Kidney epithelial cell (primary cell): ENCODE data around the gene WDR74. TPM values are rescaled to one million over a fixed set of nuclear protein-coding genes. Genes with fewer than 3 reads are reported as not detected.

Source experiments
- DNase-seq: peaks from one replicate; pipeline ENCODE4 v3.0.0-alpha.2; 2010; ENCODE audit warnings: low read depth
- H3K27me3 ChIP-seq: 2 replicates; pipeline ENCODE4 v1.6.0; 2011; ENCODE audit warnings: low read length; ENCODE audit not compliant: control insufficient read depth, insufficient read depth
- H3K36me3 ChIP-seq: 2 replicates; pipeline ENCODE4 v1.5.1; 2011; ENCODE audit warnings: low read length; ENCODE audit not compliant: control insufficient read depth, insufficient read depth
- H3K4me3 ChIP-seq: 2 replicates; pipeline ENCODE4 v1.5.1; 2011; ENCODE audit warnings: low read depth, mild to moderate bottlenecking, control low read depth, low read length
- total RNA-seq: library from RNA; depleted of rRNA; stranded (reverse); fragments of >200 nt; gene quantifications from 2 replicates; pipeline ENCODE4 v1.2.3, GENCODE V29; 2015
- TF ChIP-seq, protein P1 (sequence below): IDR thresholded peaks from 2 replicates; pipeline ENCODE4 v1.5.1; 2011; ENCODE audit warnings: mild to moderate bottlenecking, moderate library complexity, low read length, control low read depth, inconsistent platforms; ENCODE audit not compliant: insufficient read depth, poor library complexity, severe bottlenecking

Gene WDR74
- total RNA-seq, 1 donor from 2014 or later = 92.8 TPM

DNA sequence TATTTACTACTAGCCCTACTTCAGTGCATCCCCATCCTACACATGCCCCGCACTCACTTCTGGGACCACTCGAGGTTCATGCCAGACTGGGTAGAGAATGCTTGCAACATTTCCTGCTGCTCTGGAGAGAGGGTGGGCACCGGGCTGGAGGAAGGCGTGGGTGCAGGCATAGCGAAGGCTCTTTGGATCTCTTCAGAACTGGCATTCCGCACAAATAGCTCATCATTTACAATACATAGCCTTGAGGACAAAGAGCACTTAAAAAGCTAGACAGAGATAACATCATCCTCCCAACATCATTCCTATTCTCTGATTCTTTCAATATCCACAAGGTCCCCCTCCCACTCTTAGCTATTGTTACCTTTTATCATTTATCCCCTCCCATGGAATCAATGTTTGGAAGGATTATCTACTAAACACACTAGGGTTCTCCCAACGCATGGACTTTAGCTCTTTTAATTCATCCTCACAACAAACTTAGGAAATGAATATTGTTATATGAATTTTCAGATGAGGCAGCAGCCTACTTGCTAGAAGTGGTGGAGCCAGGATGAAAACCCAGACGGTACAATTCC is 45.1 kb downstream of the WDR74 start:
- TF ChIP-seq, protein P1, sequence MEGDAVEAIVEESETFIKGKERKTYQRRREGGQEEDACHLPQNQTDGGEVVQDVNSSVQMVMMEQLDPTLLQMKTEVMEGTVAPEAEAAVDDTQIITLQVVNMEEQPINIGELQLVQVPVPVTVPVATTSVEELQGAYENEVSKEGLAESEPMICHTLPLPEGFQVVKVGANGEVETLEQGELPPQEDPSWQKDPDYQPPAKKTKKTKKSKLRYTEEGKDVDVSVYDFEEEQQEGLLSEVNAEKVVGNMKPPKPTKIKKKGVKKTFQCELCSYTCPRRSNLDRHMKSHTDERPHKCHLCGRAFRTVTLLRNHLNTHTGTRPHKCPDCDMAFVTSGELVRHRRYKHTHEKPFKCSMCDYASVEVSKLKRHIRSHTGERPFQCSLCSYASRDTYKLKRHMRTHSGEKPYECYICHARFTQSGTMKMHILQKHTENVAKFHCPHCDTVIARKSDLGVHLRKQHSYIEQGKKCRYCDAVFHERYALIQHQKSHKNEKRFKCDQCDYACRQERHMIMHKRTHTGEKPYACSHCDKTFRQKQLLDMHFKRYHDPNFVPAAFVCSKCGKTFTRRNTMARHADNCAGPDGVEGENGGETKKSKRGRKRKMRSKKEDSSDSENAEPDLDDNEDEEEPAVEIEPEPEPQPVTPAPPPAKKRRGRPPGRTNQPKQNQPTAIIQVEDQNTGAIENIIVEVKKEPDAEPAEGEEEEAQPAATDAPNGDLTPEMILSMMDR = no peak

DNA sequence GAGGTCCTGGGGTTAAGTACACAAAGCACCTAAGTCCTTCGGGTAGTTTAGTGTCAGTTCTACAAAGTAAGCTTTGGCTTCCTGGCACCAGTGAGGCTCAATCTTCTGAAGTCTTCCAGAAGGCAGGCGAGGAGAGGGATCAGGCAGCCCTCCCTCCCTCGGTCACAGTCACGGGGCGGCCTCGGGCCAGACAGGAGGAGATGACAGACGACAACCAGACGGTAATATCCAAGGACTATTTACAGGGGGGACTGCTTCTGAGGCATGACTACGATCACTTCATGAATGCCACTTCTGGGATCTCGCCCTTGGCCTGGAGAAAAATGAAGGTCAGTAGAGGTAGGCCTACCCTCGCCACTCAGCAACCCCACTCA is 47.2 kb downstream of the WDR74 start:
- no peak for DNase-seq
- TF ChIP-seq, protein P1 = no peak
- Histone ChIP-seq H3K27me3 (no peaks in the 10 kb centered on the region), H3K4me3 (no peak overlapping the region), H3K36me3 (peaks cover 1% of the 10 kb centered on the region)

More for the DNA sequence above, 45.1 kb downstream of the WDR74 start:
- H3K27me3 ChIP-seq = no peaks in the 10 kb centered on the region
- DNase-seq = no peak
- no peak overlapping the region for H3K4me3 ChIP-seq
- H3K36me3 ChIP-seq = no peaks in the 10 kb centered on the region

DNA sequence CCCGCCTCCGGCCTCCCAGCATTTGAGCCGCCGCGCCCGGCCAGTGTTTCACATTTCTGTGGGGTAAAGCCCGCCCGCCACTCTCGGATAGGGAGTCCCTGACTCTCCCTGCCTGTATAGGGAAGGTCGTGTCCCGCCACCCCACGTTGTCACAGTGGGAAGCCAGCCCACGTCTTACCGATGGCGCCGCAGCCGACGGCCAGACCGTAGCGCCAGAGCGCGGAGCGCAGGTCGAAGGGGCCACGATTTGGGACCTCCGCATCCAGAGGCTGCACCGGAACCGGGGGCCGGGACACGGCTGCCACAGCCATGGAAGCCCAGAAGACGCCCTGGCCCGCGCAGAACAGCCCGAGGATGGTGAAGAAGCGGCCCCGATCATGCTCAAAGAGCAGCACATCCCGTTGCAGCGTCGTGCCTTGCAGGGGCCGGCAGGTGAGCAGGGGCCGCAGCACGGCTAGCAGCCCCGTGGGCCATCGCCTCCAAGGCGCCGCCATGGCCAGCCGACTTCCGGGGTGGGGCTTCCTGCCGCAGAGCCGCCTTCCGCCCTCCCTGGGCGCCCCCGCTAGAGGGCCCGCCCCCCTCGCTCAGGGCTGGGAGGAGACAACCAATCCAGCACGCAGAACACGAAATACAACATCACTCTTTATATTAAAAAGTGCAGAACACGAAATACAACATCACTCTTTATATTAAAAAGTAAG is 47.7 kb downstream of the WDR74 start, which contains the start of gene TMEM223:
TMEM223 (minus strand) TSS at position 506 of the 701 bp plus-strand sequence; CDS start at position 494, 12 bp downstream.
- no peak for DNase-seq
- peak within 1 kb of the TSS; percentile 94 for H3K4me3 ChIP-seq
- H3K27me3 ChIP-seq = no peaks in the 10 kb centered on the region
- peaks cover 1% of the 10 kb centered on the region for H3K36me3 ChIP-seq
- TF ChIP-seq, protein P1 = no peak

DNA sequence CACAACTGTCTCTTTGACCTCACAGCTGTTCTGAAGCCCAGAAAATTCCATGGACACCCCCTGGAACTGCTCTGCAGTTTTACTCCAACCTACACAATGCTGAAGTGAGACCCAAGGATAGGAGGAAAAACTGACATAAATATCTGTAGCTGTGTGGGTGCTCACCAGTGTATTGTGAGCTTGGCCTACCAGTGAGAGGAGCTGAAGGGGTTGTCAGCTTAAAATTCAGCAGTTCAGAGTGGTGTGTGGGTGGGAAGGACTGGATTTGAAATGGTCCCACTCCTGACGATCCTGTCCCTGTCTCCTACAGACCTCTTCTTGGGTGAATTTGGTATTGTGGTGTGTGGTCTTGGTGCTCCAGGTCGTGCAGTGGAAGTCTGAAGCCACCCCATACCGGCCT is 49.8 kb downstream of the WDR74 start:
- TF ChIP-seq, protein P1 = no peak
- Histone ChIP-seq H3K4me3 (no peak overlapping the region), H3K27me3 (no peaks in the 10 kb centered on the region), H3K36me3 (peaks cover 1% of the 10 kb centered on the region)
- DNase-seq = no peak

DNA sequence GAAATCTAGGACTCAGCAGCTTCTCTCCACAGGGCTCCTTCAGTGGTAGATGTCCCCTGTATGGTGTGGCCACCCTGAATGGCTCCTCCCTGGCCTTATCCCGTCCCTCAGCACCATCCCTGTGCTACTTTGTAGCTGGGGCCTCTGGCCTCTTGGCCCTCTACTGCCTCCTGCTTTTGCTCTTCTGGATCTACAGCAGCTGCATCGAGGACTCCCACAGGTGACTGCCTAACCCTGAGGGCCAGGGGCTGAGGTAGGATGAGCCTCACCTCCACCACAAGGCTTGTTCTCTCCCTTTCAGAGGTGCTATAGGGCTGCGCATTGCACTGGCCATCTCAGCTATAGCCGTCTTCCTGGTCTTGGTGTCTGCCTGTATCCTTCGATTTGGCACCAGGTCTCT is 50.4 kb downstream of the WDR74 start:
- Histone ChIP-seq H3K27me3 (no peaks in the 10 kb centered on the region), H3K36me3 (peaks cover 1% of the 10 kb centered on the region), H3K4me3 (no peak overlapping the region)
- DNase-seq = no peak
- TF ChIP-seq, protein P1 = no peak
